GM12878 (cell line): ENCODE data around the gene NPSR1. TPM values are rescaled to one million over a fixed set of nuclear protein-coding genes. Genes with fewer than 3 reads are reported as not detected.
"Not testable (repeated sequence)": the region's sequence is repeated elsewhere in the genome, so short reads cannot be mapped to it uniquely, and the experiment has no call there.

ENCODE experiments used
- ATAC-seq: fragments of 200-7000 bp; cut with Tn5 transposase; 3 replicates; pipeline ENCODE4 v1.9.1; 2020; ENCODE audit warnings: mild to moderate bottlenecking, moderate library complexity
- BruUV-seq: library from RNA; stranded (reverse); fragments of 400-500 nt; replicated peaks from 2 replicates; lab custom pipeline; 2021; lab: Mats Ljungman, UMichigan
- CTCF ChIA-PET: fragments of 300-600 bp; sonication (Branson Sonifier 250); formaldehyde crosslinking; extraction: SDS; loops from one replicate; lab custom pipeline; 2021; ENCODE audit warnings: inconsistent platforms; lab: Yijun Ruan, JAX
- POLR2A ChIA-PET: fragments of 350-600 bp; formaldehyde crosslinking; extraction: SDS; loops from one replicate; lab custom pipeline; 2021; ENCODE audit warnings: inconsistent platforms; lab: Charles Lee
- RAD21 ChIA-PET: fragments of 300-600 bp; sonication (Branson Sonifier 250); formaldehyde crosslinking; loops from one replicate; lab custom pipeline; 2023; ENCODE audit warnings: antibody characterized with exemption; ENCODE audit not compliant: unreplicated experiment; lab: Charles Lee
- SMC1A ChIA-PET: fragments of 300-600 bp; sonication (Branson Sonifier 250); formaldehyde crosslinking; loops from one replicate; lab custom pipeline; 2023; ENCODE audit not compliant: unreplicated experiment, uncharacterized antibody; lab: Charles Lee
- DNase-seq: peaks from one replicate; pipeline ENCODE4 v3.0.0-alpha.2; 2011; ENCODE audit warnings: low read depth, low spot score
- FAIRE-seq: peaks from 3 replicates; lab custom pipeline; 2011; peaks lifted over from hg19 to GRCh38; lab: Jason Lieb, UNC
- H2AFZ ChIP-seq: 2 replicates; pipeline ENCODE4 v1.6.0; 2011; ENCODE audit warnings: low read depth, low read length, control low read depth; ENCODE audit not compliant: control insufficient read depth
- H3K27ac ChIP-seq: 2 replicates; pipeline ENCODE4 v1.5.1; 2011; ENCODE audit warnings: control low read depth; ENCODE audit not compliant: control insufficient read depth, insufficient read depth
- H3K27me3 ChIP-seq, 2 experiments: replicated peaks in 1 of 2; 2 replicates each; pipeline versions ENCODE4 v1.6.0 to v1.6.1; 2011; ENCODE audit warnings: low read length in 1 of 2; ENCODE audit not compliant: control insufficient read depth in 2 of 2, insufficient read depth in 2 of 2
- H3K36me3 ChIP-seq, 2 experiments: 2 replicates each; pipeline ENCODE4 v1.5.1; 2011; ENCODE audit warnings: low read length in 1 of 2; ENCODE audit not compliant: control insufficient read depth in 2 of 2, insufficient read depth in 2 of 2
- H3K4me1 ChIP-seq: 2 replicates; pipeline ENCODE4 v1.6.1; 2011; ENCODE audit warnings: mild to moderate bottlenecking, low read length, moderate library complexity, mixed read lengths; ENCODE audit not compliant: control insufficient read depth, insufficient read depth
- H3K4me2 ChIP-seq: 2 replicates; pipeline ENCODE4 v1.6.0; 2011; ENCODE audit warnings: control low read depth; ENCODE audit not compliant: control insufficient read depth, insufficient read depth
- H3K4me3 ChIP-seq: fragments of 200-600 bp; sonication (generic); 2 replicates; pipeline ENCODE4 v1.5.1; 2016
- H3K79me2 ChIP-seq: 2 replicates; pipeline ENCODE4 v1.6.0; 2011; ENCODE audit warnings: low read length; ENCODE audit not compliant: control insufficient read depth, insufficient read depth
- H3K9ac ChIP-seq: 2 replicates; pipeline ENCODE4 v1.8.0; 2011; ENCODE audit warnings: low read length, control low read depth, mixed read lengths; ENCODE audit not compliant: control insufficient read depth, insufficient read depth
- H3K9me3 ChIP-seq: replicated peaks from 3 replicates; pipeline ENCODE4 v1.5.1; 2011; ENCODE audit warnings: mild to moderate bottlenecking, low read length; ENCODE audit not compliant: control insufficient read depth, insufficient read depth
- H4K20me1 ChIP-seq: 2 replicates; pipeline ENCODE4 v1.6.0; 2011; ENCODE audit not compliant: control insufficient read depth, insufficient read depth
- BMI1 ChIP-seq: fragments of 450-650 bp; IDR thresholded peaks from 2 replicates; pipeline ENCODE4 v1.6.1; 2016; ENCODE audit warnings: mild to moderate bottlenecking, moderate library complexity, borderline replicate concordance
- BRCA1 ChIP-seq: IDR thresholded peaks from 2 replicates; pipeline ENCODE4 v1.6.1; 2011; ENCODE audit warnings: low read depth, low read length, improper control_type of control experiment
- CHD2 ChIP-seq: IDR thresholded peaks from 2 replicates; pipeline ENCODE4 v1.6.1; 2011; ENCODE audit warnings: low read depth, low read length, improper control_type of control experiment, borderline replicate concordance
- DPF2 ChIP-seq: fragments of 450-650 bp; IDR thresholded peaks from 2 replicates; pipeline ENCODE4 v1.6.1; 2017; ENCODE audit warnings: mild to moderate bottlenecking
- EGR1 ChIP-seq, 2 experiments: IDR thresholded peaks; 1 replicate in 1 of 2; 2 replicates in 1 of 2; pipeline ENCODE4 v1.6.1; 2011 to 2012; ENCODE audit warnings: low read depth in 2 of 2, low read length in 2 of 2, borderline replicate concordance in 1 of 2, mild to moderate bottlenecking in 1 of 2, moderate library complexity in 1 of 2
- HDAC2 ChIP-seq: fragments of 200-600 bp; sonication (generic); IDR thresholded peaks from 2 replicates; pipeline ENCODE4 v1.6.1; 2017
- MEF2A ChIP-seq: IDR thresholded peaks from 2 replicates; pipeline ENCODE4 v1.6.1; 2011; ENCODE audit warnings: low read depth, mild to moderate bottlenecking, low read length, moderate library complexity; ENCODE audit not compliant: insufficient read depth
- MYB ChIP-seq: fragments of 150-350 bp; IDR thresholded peaks from 2 replicates; pipeline ENCODE4 v1.6.1; 2014; ENCODE audit warnings: mild to moderate bottlenecking, low read depth, low read length, borderline replicate concordance
- PAX8 ChIP-seq: fragments of 450-650 bp; IDR thresholded peaks from 2 replicates; pipeline ENCODE4 v1.6.1; 2017; ENCODE audit warnings: mild to moderate bottlenecking, moderate library complexity
- RB1 ChIP-seq: fragments of 450-650 bp; formaldehyde crosslinking; IDR thresholded peaks from 2 replicates; pipeline ENCODE4 v1.6.1; 2017; ENCODE audit warnings: mild to moderate bottlenecking, borderline replicate concordance
- STAT3 ChIP-seq: IDR thresholded peaks from 2 replicates; pipeline ENCODE4 v1.6.1; 2011; ENCODE audit warnings: low read depth, low read length, improper control_type of control experiment
- TCF7 ChIP-seq: IDR thresholded peaks from 2 replicates; pipeline ENCODE4 v1.6.1; 2014; ENCODE audit warnings: antibody characterized with exemption, borderline replicate concordance
- WGBS: methylation state at CpG from one replicate; pipeline ENCODE4 v1.1.6; 2016; ENCODE audit warnings: low lambda C conversion rate; ENCODE audit not compliant: insufficient replicate concordance, insufficient coverage; ENCODE audit errors: missing lambda C conversion rate; 5-methylcytosine and 5-hydroxymethylcytosine counted together
- in situ Hi-C: fragments of 300-500 bp; cut with MboI; formaldehyde crosslinking; loops from 9 replicates; pipeline ENCODE4 v1.14.3; 2018; ENCODE audit warnings: mixed read lengths
- intact Hi-C: fragments of 100-400 bp; cut with micrococcal nuclease; formaldehyde crosslinking; loops from one replicate; pipeline ENCODE4 v1.14.2; 2022; ENCODE audit not compliant: unreplicated experiment
- polyA plus RNA-seq, 11 experiments: library from polyadenylated mRNA; depleted of rRNA in 4 of 11; unstranded in 6 of 11; stranded (reverse) in 5 of 11; fragments of >200 nt; fragmentation: Nextera tagmentation in 4 of 11; fragmentation: Illumina TruSeq in 1 of 11; extraction: Ambion mirVana in 4 of 11; extraction: Trizol in 1 of 11; gene quantifications; 1 replicate in 1 of 11; 2 replicates in 10 of 11; pipeline versions ENCODE4 v1.2.1 to v1.2.3, GENCODE V29; 2011 to 2016; ENCODE audit warnings: inconsistent platforms in 2 of 11, missing spikeins in 2 of 11, low read depth in 1 of 11
- total RNA-seq, 4 experiments: library from RNA; depleted of rRNA in 3 of 4; stranded (reverse); fragments of >200 nt in 3 of 4; fragmentation: Illumina TruSeq in 1 of 4; extraction: Trizol in 1 of 4; gene quantifications; 2 replicates each; pipeline versions ENCODE4 v1.2.1 to v1.2.3, GENCODE V29; 2013 to 2021
- TF ChIP-seq, protein P1 (sequence below): IDR thresholded peaks from 2 replicates; pipeline ENCODE4 v1.6.1; 2012; ENCODE audit warnings: low read length, inconsistent platforms
- TF ChIP-seq, protein P2 (sequence below): IDR thresholded peaks from 2 replicates; pipeline ENCODE4 v1.6.1; 2012; ENCODE audit warnings: mild to moderate bottlenecking, low read depth, low read length

Gene NPSR1
- total and polyA plus RNA-seq, 10 of the 15 experiments (the other 5 are each of a cell fraction or from before 2014, with no cell fraction given): 0.20 TPM; not detected in 9

DNA sequence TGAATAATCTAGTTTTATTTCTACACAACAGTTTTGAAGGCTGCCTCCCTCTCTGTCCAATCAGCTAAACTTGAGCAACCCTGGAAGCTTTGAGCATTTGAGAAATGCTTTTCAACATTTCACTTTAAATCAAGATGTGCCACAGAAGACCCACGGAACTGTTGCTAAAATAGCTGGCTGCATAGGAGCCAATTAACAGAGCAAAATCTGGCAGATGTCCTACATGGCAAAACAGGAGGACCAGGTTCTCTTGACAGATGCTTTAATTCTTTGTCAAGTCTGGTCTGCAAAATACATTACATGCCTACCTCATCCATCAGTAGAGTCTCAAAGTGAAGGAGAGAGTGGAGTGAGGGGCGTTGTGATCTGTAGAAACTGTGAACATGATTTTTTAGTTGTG lies 193.4 kb downstream of the NPSR1 start:
- intact Hi-C loops (no loop called here), in situ Hi-C loops (no loop called here)
- no peak for FAIRE-seq
- DNase-seq: no peak
- Histone ChIP-seq H3K79me2 (no peaks in the 10 kb centered on the region), H3K36me3 (no peaks in the 10 kb centered on the region), H2AFZ (no peak overlapping the region), H3K4me2 (no peak overlapping the region), H3K9me3 (no peaks in the 10 kb centered on the region), H4K20me1 (no peaks in the 10 kb centered on the region), H3K27ac (no peak overlapping the region), H3K4me3 (no peak overlapping the region), H3K4me1 (no peaks in the 10 kb centered on the region), H3K27me3 (no peaks in the 10 kb centered on the region; a peak in 1 of 4 replicates), H3K9ac (no peak overlapping the region)
- ATAC-seq: no peak
- ChIA-PET SMC1A (no interaction called here), RAD21 (no interaction called here), CTCF (interaction anchor here (1.3 kb wide), 1 partner anchor 669 kb away, joined by 3 read pairs; no protein-coding TSS in a partner anchor), POLR2A (no interaction called here)
- TF ChIP-seq TCF7 (no peak), MYB (no peak), RB1 (no peak), MEF2A (no peak), DPF2 (no peak), EGR1 (IDR thresholded peaks at IDR 0.05; ENCODE audit: borderline replicate concordance in 1 of 2, low read depth in 2 of 2, low read length in 2 of 2) (no peak), BRCA1 (no peak), BMI1 (no peak), PAX8 (no peak), HDAC2 (no peak), CHD2 (no peak), STAT3 (no peak)
- TF ChIP-seq, protein P1, sequence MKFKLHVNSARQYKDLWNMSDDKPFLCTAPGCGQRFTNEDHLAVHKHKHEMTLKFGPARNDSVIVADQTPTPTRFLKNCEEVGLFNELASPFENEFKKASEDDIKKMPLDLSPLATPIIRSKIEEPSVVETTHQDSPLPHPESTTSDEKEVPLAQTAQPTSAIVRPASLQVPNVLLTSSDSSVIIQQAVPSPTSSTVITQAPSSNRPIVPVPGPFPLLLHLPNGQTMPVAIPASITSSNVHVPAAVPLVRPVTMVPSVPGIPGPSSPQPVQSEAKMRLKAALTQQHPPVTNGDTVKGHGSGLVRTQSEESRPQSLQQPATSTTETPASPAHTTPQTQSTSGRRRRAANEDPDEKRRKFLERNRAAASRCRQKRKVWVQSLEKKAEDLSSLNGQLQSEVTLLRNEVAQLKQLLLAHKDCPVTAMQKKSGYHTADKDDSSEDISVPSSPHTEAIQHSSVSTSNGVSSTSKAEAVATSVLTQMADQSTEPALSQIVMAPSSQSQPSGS: no peak
- TF ChIP-seq, protein P2, sequence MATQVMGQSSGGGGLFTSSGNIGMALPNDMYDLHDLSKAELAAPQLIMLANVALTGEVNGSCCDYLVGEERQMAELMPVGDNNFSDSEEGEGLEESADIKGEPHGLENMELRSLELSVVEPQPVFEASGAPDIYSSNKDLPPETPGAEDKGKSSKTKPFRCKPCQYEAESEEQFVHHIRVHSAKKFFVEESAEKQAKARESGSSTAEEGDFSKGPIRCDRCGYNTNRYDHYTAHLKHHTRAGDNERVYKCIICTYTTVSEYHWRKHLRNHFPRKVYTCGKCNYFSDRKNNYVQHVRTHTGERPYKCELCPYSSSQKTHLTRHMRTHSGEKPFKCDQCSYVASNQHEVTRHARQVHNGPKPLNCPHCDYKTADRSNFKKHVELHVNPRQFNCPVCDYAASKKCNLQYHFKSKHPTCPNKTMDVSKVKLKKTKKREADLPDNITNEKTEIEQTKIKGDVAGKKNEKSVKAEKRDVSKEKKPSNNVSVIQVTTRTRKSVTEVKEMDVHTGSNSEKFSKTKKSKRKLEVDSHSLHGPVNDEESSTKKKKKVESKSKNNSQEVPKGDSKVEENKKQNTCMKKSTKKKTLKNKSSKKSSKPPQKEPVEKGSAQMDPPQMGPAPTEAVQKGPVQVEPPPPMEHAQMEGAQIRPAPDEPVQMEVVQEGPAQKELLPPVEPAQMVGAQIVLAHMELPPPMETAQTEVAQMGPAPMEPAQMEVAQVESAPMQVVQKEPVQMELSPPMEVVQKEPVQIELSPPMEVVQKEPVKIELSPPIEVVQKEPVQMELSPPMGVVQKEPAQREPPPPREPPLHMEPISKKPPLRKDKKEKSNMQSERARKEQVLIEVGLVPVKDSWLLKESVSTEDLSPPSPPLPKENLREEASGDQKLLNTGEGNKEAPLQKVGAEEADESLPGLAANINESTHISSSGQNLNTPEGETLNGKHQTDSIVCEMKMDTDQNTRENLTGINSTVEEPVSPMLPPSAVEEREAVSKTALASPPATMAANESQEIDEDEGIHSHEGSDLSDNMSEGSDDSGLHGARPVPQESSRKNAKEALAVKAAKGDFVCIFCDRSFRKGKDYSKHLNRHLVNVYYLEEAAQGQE: no peak
- 2% methylated on average over 2 of the region's 2 CpGs for WGBS
- no TSS peak for BruUV-seq

DNA sequence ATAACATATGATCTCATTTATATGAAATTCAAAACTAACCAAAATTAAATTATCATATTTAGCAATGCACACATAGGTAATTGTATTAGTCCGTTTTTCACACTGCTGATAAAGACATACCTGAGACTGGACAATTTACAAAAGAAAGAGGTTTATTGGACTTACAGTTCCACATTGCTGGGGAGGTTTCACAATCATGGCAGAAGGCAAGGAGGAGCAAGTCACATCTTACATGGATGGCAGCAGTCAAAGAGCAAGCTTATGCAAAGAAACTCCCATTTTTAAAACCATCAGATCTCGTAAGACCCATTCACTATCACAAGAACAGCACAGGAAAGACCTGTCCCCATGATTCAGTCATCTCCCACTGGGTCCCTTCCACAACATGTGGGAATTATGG lies 200.4 kb downstream of the NPSR1 start:
- H3K4me3 ChIP-seq, SMC1A ChIA-PET, POLR2A ChIA-PET, CTCF ChIA-PET, H3K36me3 ChIP-seq, H3K27ac ChIP-seq, H3K9ac ChIP-seq, intact Hi-C loops, H3K79me2 ChIP-seq, H3K4me2 ChIP-seq, H3K27me3 ChIP-seq, in situ Hi-C loops, H3K4me1 ChIP-seq, H2AFZ ChIP-seq, H4K20me1 ChIP-seq, FAIRE-seq, BruUV-seq, RAD21 ChIA-PET, DNase-seq, ATAC-seq, H3K9me3 ChIP-seq: not testable (repeated sequence)
- WGBS: 0% methylated on average over 2 of the region's 2 CpGs
